ENCODE measurements around the gene TNS3. TPM values are rescaled to one million over a fixed set of nuclear protein-coding genes. Genes with fewer than 3 reads are reported as not detected.
"Not testable (repeated sequence)": the region's sequence is repeated elsewhere in the genome, so short reads cannot be mapped to it uniquely, and the experiment has no call there.

Gene TNS3
- total RNA-seq, 3 donors from 2014 or later, result 2.6 to 3.4 (median 3.2) TPM

- Mint-ChIP-seq H3K9me3 (no peaks in the 10 kb centered on the region), H3K4me3 (no peak overlapping the region), H3K27me3 (ENCODE audit: low read depth) (no peaks in the 10 kb centered on the region), H3K36me3 (ENCODE audit: insufficient read depth) (no peaks in the 10 kb centered on the region), H3K4me1 (ENCODE audit: low read depth) (no peaks in the 10 kb centered on the region)
- no peak for DNase-seq
- ATAC-seq, result no peak
These were observed 106.1 kb downstream of the TNS3 start for GRCh38 chr7:47475880-47476227.

DNA sequence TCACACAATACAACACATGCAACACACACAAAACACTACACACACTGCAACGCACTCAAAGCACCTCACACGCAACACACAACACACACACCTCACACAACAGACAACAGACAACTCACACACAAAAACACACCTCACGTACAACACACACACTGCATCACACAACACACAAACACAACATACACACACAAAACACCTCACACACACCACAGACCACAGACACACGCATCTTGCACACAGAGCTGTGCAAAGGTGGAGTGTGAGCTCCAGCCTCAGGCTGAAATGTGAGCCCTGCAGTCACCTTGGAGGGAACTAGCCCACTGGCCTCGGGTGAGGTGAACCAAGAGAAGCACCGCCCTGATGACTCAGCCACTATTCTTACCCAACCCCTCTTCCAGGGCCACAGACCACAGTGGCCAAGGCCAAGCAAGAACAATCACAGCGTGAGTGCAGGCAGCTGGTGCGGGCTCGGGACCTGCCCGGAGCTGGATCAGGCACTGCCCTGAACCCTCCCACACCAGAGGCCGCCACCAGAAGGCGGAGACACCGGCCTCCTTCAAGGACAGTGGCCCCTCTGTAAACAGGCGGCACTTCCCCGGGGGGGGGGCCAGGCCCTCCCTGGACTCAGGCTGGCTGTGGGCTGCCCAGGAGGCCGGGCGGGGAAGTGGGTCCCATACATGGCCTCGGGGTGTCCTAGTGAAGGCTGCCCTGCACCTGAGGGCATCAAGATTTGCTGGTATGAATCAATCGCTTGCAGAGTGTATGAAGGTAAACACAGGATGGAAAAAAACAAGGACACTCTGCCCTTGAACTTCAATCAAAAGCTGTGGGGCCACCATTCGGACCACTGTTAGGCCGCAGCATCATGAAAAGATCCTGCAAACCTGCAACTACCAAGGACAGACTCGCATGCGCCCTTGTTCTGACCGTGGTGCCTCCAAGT, 106.7 kb downstream of the TNS3 start:
- Mint-ChIP-seq H3K4me3 (no peak overlapping the region), H3K27me3 (ENCODE audit: low read depth) (no peaks in the 10 kb centered on the region), H3K36me3 (ENCODE audit: insufficient read depth) (no peaks in the 10 kb centered on the region), H3K4me1 (ENCODE audit: low read depth) (no peaks in the 10 kb centered on the region), H3K9me3 (no peaks in the 10 kb centered on the region)
- DNase-seq (no peak), ATAC-seq (peak in 1 of 2 donors; percentile 57)

- Mint-ChIP-seq H3K9me3 (no peaks in the 10 kb centered on the region), H3K4me3 (no peak overlapping the region), H3K36me3 (ENCODE audit: insufficient read depth) (no peaks in the 10 kb centered on the region), H3K4me1 (ENCODE audit: low read depth) (no peaks in the 10 kb centered on the region), H3K27me3 (ENCODE audit: low read depth) (no peaks in the 10 kb centered on the region)
- DNase-seq (no peak), ATAC-seq (no peak)
These were observed 107.5 kb downstream of the TNS3 start for GRCh38 chr7:47474211-47474936.

DNA sequence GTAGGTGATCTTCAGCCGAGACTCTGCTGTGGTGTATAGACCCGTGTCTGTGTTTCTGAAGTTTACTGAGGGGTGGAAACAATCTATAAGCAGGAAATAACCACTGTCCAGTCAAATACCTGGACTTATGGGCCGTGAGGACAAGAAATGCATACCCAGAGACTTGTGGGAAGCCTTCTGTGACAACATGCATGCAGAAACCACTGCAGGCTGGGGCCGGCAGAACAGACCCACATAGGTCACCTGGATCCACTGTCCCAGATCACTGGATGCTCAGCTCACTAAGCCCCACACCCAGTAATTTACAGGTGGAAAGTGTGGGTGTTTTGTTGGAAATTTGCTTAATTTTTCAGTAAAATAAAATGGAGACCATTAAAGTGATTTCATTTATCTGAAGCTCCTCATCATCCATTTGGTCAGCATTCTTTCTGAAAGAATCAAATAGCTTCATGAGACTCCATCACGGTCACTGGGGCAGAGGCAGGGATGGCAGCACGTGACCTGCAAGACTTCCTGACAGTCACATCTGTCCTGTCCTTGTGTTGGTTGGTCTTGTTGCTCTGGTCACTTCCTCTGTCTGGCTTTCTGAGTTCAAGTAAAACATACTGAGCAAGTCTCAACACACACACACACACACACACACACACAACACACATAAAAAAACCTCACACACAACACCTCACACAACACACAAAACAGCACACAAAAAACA, 108.3 kb downstream of the TNS3 start:
- Mint-ChIP-seq H3K4me3 (no peak overlapping the region), H3K36me3 (ENCODE audit: insufficient read depth) (no peaks in the 10 kb centered on the region), H3K4me1 (ENCODE audit: low read depth) (no peaks in the 10 kb centered on the region), H3K27me3 (ENCODE audit: low read depth) (no peaks in the 10 kb centered on the region), H3K9me3 (no peaks in the 10 kb centered on the region)
- DNase-seq, result no peak
- ATAC-seq, result no peak

DNA sequence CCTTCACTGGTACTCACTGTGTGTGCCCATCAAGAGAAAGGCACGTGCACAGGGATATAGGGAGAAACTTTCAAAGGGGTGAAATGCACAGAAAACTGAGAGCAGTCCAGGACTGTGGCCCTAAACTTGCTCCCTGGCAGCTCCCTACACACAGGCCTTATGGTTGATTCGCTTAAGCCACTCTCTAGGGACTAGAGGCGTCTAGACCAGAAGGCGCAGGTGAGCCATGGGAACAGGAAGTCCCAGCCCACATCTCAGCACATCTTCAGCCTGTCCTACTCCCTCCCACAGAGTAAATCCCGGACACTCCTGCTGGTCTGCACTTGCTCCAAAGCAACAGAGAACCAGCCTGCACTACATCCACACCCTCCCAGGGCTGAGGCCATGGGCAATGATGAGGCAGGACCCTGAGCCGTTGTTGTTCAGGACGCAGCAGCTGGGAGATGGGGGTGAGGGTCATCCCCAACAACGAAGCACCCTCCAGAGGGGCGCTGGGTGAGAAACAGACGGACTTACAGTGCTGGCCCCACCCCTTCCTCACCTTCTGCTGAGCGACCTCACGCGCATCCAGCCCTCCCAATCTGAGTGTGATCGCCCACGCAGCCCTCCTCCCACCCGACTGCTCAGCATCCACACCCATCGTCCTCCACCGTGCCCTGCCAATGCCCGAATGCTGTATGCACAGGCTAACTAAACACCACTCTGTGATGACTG, 109.3 kb downstream of the TNS3 start:
- ATAC-seq, result no peak
- H3K4me3 Mint-ChIP-seq, result no peak overlapping the region
- H3K36me3 Mint-ChIP-seq (ENCODE audit: insufficient read depth), result no peaks in the 10 kb centered on the region
- no peaks in the 10 kb centered on the region for H3K27me3 Mint-ChIP-seq (ENCODE audit: low read depth)
- H3K9me3 Mint-ChIP-seq, result no peaks in the 10 kb centered on the region
- no peak for DNase-seq
- no peaks in the 10 kb centered on the region for H3K4me1 Mint-ChIP-seq (ENCODE audit: low read depth)

- no peaks in the 10 kb centered on the region for H3K4me1 Mint-ChIP-seq (ENCODE audit: low read depth)
- H3K36me3 Mint-ChIP-seq (ENCODE audit: insufficient read depth), result no peaks in the 10 kb centered on the region
These were observed 110.1 kb downstream of the TNS3 start for GRCh38 chr7:47471831-47472230.

DNA sequence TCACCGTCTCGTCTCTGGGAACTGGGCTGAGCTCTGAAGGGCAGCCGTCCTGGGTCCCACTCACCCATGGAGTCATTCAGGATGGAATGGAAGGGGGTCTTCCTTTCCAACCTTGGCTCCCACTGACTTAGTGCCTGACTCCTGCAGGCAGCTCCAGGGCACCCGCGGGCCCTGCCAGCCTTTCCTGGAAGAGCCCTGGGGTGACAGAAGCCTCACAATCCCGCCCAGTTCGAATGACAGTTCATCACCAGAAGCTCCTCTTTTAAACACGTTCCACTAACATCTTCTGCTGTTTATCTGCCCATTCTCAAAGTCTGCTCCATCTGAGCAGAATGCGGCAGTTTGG, 110.6 kb downstream of the TNS3 start:
- H3K27me3 Mint-ChIP-seq (ENCODE audit: low read depth), result no peaks in the 10 kb centered on the region
- no peaks in the 10 kb centered on the region for H3K9me3 Mint-ChIP-seq
- H3K4me3 Mint-ChIP-seq, result no peak overlapping the region
- ATAC-seq, result no peak
- no peaks in the 10 kb centered on the region for H3K4me1 Mint-ChIP-seq (ENCODE audit: low read depth)
- H3K36me3 Mint-ChIP-seq (ENCODE audit: insufficient read depth), result no peaks in the 10 kb centered on the region
- DNase-seq, result no peak

More at GRCh38 chr7:47471831-47472230, 110.1 kb downstream of the TNS3 start:
- DNase-seq (no peak), ATAC-seq (no peak)
- Mint-ChIP-seq H3K27me3 (ENCODE audit: low read depth) (no peaks in the 10 kb centered on the region), H3K4me3 (no peak overlapping the region), H3K9me3 (no peaks in the 10 kb centered on the region)

DNA sequence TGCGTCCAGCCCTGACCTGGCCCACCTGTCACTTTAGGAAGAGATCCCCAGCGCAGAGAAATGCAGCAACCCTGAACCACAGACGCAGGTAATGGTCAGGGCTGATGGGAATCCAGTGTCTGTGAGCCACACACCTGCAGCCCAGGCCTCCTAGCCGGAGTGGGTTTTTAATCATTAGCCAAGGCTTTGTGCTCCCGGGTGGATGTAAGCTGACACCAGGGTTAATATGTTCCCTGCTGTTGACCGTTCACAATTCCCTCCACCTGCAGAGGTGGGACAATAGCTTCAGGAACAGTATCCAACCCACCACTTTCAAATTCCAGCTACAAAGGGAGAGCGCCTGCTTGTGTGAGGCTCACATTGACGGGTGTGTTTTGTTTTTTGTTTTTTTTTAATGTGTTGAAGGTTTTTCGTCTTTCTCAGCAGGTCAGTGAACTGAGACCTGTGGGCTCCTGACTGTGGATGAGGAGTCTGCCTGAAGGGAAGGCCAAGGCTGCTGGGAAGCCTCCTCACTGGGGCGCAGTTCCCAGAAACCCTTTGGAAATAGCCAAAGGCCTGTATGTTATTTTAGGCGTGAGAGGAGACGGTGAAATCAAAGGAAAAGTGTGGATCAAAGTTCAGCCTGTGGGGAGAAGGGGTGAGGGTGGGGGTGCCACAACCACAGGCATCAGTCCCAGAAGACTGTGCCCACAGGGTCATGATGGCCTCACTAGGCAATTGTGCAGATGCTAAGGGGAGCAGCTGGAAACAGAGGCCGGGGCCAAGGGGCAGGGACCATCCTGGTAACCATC, 111.1 kb downstream of the TNS3 start:
- Mint-ChIP-seq H3K4me3 (no peak overlapping the region), H3K9me3 (no peaks in the 10 kb centered on the region), H3K36me3 (ENCODE audit: insufficient read depth) (no peaks in the 10 kb centered on the region), H3K4me1 (ENCODE audit: low read depth) (no peaks in the 10 kb centered on the region), H3K27me3 (ENCODE audit: low read depth) (no peaks in the 10 kb centered on the region)
- no peak for DNase-seq
- ATAC-seq, result no peak

DNA sequence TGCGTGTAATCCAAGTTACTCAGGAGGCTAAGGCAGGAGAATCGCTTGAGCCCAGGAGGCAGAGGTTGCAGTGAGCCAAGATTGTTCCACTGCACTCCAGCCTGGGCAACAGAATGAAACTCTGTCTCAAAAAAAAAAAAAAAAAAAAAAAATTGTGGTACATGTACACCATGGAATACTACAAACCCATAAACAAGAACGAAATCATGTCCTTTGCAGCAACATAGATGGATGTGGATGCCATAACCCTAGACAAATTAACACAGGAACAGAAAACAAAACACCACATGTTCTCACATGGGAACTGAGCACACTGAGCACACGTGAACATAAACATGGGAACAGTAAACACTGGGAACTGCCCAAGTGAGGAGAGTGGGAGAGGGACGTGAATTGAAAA, 112.1 kb downstream of the TNS3 start:
- ATAC-seq; H3K27me3 Mint-ChIP-seq (ENCODE audit: low read depth); H3K9me3 Mint-ChIP-seq; H3K4me3 Mint-ChIP-seq; H3K4me1 Mint-ChIP-seq (ENCODE audit: low read depth); H3K36me3 Mint-ChIP-seq (ENCODE audit: insufficient read depth); DNase-seq: not testable (repeated sequence)

DNA sequence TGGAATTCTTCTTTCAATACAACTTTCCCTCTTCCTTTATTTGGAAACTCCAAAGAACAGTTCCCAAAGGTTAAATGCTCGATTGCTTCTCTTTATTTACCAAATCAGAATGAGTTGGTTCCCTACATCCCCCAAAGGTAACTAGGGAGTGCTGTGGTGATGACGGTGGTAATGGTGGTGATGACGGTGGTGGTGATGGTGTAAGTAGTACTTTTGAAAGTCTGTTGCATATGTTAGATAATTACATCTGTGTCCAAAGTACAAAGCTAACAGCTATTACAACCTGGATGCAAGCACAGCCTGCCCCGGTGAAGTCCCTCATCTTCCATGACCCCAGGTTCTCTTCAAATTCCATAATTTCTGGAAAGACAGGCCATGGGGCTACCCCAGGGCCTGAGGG, 115.1 kb downstream of the TNS3 start:
- Mint-ChIP-seq H3K27me3 (ENCODE audit: low read depth) (no peaks in the 10 kb centered on the region), H3K4me1 (ENCODE audit: low read depth) (no peaks in the 10 kb centered on the region), H3K9me3 (no peaks in the 10 kb centered on the region), H3K36me3 (ENCODE audit: insufficient read depth) (no peaks in the 10 kb centered on the region), H3K4me3 (no peak overlapping the region)
- no peak for ATAC-seq
- DNase-seq, result no peak

- no peak overlapping the region for H3K4me3 Mint-ChIP-seq
- no peaks in the 10 kb centered on the region for H3K4me1 Mint-ChIP-seq (ENCODE audit: low read depth)
- no peaks in the 10 kb centered on the region for H3K9me3 Mint-ChIP-seq
- no peak for DNase-seq
- H3K27me3 Mint-ChIP-seq (ENCODE audit: low read depth), result no peaks in the 10 kb centered on the region
- no peak for ATAC-seq
- no peaks in the 10 kb centered on the region for H3K36me3 Mint-ChIP-seq (ENCODE audit: insufficient read depth)
These were observed 116.7 kb downstream of the TNS3 start for GRCh38 chr7:47465191-47465590.

- no peaks in the 10 kb centered on the region for H3K9me3 Mint-ChIP-seq
- no peaks in the 10 kb centered on the region for H3K27me3 Mint-ChIP-seq (ENCODE audit: low read depth)
- no peak for DNase-seq
- no peaks in the 10 kb centered on the region for H3K4me1 Mint-ChIP-seq (ENCODE audit: low read depth)
- H3K4me3 Mint-ChIP-seq, result no peak overlapping the region
- ATAC-seq, result no peak
- no peaks in the 10 kb centered on the region for H3K36me3 Mint-ChIP-seq (ENCODE audit: insufficient read depth)
These were observed 117.6 kb downstream of the TNS3 start for GRCh38 chr7:47464266-47464665.

DNA sequence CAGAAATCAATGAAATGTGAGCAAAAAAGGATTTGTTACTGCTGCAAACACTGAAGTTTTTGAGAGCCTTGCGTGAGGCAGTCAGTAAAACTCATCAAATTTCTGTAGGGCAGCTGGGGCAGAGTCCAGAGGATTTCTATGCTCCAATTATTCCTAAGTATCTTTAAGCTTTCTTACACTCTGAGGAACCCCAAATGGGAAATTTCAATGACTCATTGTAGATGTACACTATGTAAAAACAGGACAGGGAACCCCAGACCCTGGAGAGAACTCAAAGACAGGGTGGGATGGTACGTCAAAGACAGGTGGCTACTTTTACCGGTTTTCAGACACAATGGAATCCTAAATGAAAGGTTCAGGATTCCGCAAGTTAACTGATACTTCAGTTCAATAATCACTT, 120.2 kb downstream of the TNS3 start:
- DNase-seq (no peak), ATAC-seq (no peak)
- no peaks in the 10 kb centered on the region for H3K36me3 Mint-ChIP-seq (ENCODE audit: insufficient read depth)
- no peaks in the 10 kb centered on the region for H3K9me3 Mint-ChIP-seq
- H3K4me3 Mint-ChIP-seq, result no peak overlapping the region
- no peaks in the 10 kb centered on the region for H3K27me3 Mint-ChIP-seq (ENCODE audit: low read depth)
- H3K4me1 Mint-ChIP-seq (ENCODE audit: low read depth), result no peaks in the 10 kb centered on the region
